HG02840 (cell line): ENCODE measurements around the gene DDX47.
"Not testable (repeated sequence)": the region's sequence is repeated elsewhere in the genome, so short reads cannot be mapped to it uniquely, and the experiment has no call there.

Experiments
- ATAC-seq: cut with Tn5 transposase; IDR thresholded peaks from one replicate; pipeline ENCODE4 v1.9.1; 2021; ENCODE audit warnings: mild to moderate bottlenecking, moderate library complexity, moderate number of reproducible peaks; ENCODE audit not compliant: unreplicated experiment, low FRiP score

Gene DDX47

GRCh38 chr12:12819752-12820311, 6.7 kb downstream of the DDX47 start:
- no peak for ATAC-seq

DNA sequence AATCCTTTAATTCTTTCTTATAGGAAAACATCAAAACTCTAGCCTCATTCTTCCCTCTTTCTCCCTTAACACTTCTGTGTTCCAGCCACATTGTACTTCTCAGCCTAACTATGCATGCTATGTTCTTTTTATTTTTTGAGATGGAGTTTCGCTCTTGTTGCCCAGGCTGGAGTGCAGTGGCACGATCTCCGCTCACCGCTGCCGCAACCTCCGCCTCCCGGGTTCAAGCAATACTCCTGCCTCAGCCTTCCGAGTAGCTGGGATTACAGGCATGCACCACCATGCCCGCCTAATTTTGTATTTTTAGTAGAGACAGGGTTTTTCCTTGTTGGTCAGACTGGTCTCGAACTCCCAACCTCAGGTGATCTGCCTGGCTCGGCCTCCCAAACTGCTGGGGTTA, 7.2 kb downstream of the DDX47 start:
- not testable (repeated sequence) for ATAC-seq

- no peak for ATAC-seq
Measured at GRCh38 chr12:12821975-12822374, 8.8 kb downstream of the DDX47 start.

- ATAC-seq: no peak
Measured at GRCh38 chr12:12822886-12823285, 9.7 kb downstream of the DDX47 start.

DNA sequence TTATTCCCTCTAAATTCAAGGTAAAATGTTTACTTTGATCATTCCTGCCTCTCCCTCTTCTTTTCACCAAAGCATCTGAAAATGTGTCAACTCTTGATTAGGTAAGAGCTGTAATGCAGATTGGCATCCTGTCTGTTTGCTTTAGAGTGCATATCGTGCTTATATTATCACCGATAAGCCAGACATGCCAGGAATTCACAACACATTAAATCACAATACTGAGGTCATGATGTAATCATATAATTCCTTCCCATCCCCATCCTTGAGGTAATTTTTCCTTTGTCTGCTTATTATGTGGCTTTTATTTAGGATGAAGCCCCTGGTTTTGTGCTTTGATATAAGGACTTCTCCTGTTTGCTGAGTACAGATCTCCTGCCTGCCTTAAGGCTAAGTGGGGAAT, 10.2 kb downstream of the DDX47 start:
- no peak for ATAC-seq

DNA sequence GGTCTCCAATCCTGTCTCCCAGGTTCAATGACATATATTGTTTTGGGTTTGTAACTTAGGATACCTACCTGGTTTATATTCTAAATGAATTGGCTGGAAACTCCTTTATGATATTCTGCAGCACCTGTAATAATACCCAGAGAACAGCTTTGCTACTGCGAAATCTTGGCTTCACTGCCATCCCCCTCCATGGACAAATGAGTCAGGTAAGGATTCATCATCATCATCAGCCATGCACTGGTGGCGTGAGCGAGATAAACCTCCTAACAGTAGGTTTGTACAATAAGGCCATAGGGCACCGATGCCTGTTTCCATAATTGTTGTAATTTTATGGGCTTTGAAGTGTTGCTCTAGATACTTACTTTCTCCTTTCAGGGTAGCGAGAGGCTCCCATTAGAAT, 10.7 kb downstream of the DDX47 start:
- no peak for ATAC-seq

GRCh38 chr12:12835378-12836146, 22.4 kb downstream of the DDX47 start:
- no peak for ATAC-seq

- ATAC-seq: no peak
Measured at GRCh38 chr12:12836571-12836970, 23.4 kb downstream of the DDX47 start.

DNA sequence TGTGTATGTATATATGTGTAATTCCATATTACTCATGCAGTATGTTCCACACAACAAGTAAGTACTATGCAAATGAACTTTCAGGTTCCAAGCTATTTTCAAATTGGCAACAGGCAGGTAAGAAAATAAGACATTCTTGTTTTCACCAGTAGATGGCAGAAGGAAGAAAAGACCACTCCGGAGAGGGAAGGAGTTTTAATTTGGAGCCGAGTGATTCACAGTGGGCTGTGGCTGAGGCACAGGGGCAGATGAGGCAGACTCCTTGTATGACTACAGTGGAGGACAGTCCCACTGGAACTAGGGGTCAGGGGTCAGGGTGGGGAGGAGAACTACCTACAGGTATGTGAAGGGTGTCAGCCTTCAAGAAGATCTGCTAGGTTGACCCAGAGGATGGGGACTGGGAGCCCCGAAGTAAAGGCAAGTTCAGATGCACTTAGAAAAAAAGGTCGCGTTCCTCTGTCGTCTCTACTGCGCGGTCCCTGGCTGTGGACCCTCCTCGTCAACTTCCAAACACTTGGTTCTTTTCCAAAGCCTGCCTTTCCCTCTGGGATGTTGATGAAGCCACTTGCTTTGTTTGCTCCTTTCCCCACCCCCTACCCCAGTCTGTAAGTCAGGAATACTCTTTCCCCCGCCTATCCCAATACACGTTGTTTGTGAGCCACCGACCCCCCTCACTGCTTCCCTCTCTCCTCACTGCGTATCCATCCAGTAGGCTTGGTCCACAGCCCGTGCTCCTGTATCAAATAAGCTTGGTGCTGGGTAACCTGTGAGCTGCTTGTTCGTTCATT, 24.1 kb downstream of the DDX47 start:
- no peak for ATAC-seq

DNA sequence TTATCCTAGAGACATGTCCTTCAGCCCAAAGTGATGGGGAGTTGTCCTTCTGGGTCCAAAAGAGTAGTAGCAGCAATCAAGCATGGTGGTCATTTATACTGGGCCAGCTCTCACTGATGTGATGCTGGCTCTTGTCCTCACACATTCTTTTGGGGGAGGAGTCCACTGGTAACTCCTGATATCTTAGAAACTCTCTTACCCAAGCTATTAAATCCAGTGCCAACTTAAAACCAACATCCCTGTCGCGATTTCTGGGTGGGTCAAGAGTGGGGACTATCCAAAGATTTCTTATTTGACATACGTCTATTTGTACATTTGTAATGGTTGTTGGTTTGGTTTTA, 24.6 kb downstream of the DDX47 start:
- ATAC-seq: no peak

DNA sequence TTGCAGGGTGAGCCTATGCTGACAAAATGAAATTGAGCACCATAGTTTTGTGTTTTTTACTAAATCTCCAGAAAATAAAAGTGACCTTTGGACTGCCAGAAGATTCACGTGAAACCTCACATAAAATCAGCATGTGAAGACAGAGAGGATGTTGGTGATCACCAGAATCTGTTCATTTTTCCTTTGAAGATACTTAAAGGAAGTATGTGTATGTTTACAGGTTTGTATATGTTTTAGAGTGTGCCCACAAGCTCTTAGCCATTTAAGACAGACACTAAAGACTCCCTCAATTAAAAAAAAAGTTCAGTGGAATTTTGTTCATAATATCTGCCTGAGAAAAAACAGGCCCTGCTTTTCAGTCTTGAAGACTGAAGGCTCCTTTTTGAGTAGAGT, 25.9 kb downstream of the DDX47 start:
- ATAC-seq: no peak

GRCh38 chr12:12839439-12839838, 26.3 kb downstream of the DDX47 start:
- not testable (repeated sequence) for ATAC-seq

- no peak for ATAC-seq
Measured at GRCh38 chr12:12839873-12840579, 26.9 kb downstream of the DDX47 start.

DNA sequence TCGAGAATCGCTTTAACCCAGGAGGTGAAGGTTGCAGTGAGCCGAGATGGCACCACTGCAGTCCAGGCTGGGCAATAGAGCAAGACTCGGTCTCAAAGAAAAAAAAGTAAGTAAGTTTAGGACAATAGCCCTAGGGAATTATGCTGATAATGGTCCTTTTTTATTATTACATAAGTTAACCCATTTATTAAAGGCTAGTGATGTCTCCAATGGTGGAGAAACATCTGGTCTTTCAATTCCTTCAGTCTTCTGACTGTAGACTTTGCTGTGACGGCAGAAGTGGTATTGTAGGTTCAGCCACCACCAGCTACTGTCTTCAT, 27.4 kb downstream of the DDX47 start:
- ATAC-seq: no peak

GRCh38 chr12:12841428-12841827, 28.3 kb downstream of the DDX47 start:
- not testable (repeated sequence) for ATAC-seq

DNA sequence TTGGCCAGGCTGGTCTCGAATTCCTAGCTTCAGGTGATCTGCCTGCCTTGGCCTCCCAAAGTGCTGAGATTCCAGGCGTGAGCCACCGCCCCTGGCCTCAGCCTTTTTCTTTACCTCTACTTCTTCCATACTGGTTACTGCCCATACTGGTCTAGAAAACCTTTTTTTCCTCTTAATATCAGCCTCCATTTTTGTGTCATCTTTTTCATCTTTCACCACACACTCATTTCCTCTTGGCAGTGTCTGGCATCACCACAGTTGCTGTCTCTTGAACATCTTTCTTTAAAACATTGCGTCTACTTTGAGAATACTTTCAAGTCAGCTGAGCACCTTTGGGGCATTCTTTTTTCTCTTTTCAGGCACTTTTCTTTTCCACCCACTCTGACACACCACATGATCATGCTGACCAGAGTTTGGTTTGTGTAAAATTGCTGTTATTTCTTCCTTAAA, 32.7 kb downstream of the DDX47 start:
- ATAC-seq: no peak

DNA sequence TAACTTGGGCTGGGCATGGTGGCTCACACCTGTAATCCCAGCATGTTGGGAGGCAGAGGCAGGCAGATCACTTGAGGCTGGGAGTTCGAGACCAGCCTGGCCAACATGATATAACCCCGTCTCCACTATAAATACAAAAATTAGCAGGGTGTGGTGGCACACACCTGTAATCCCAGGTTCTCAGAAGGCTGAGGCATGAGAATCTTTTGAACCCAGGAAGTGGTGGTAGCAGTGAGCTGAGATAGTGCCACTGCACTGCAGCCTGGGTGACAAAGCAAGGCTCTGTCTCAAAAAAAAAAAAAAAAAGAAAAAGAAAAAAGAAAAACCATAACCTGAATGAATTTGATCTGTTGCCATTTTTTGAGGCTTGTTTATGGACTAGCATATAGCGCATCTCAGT, 33.6 kb downstream of the DDX47 start:
- not testable (repeated sequence) for ATAC-seq

- ATAC-seq: no peak
Measured at GRCh38 chr12:12853435-12853834, 40.3 kb downstream of the DDX47 start.

DNA sequence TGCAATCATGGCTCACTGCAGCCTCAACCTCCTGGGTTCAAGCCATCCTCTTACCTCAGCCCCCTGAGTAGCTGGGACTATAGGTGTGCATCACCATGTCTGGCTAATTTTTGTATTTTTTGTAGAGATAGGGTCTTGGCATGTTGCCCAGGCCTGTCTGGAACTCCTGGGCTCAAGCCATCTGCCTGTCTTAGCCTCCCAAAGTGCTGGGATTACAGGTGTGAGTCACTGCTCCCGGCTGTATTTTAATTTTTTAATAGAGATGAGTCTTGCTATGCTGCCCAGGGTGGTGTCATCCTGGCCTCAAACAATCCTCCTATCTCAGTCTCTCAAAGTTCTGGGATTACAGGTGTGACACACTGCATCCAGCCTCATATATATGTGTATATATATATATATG, 46.5 kb downstream of the DDX47 start:
- no peak for ATAC-seq

DNA sequence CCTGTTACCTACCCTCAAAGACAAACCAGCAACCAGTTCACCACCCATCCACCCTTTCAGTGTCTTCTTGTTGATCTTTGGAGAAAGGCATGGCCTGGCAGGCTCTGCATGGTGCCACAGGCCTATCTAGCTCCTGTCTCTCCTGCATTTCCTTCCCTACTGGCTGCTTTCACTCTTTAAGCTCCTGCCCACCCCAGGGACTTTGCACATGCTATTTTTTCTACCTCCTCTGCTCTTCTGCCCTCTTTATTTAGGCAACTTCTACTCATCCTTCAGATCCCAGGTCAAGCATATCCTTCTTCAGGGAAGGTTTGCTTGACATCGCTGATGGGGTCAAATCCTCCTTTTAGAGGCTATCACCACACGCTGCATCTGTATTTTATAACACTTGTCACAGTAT, 51.1 kb downstream of the DDX47 start:
- no peak for ATAC-seq
